ENCODE data around the gene DPM2.

GRCh38 chr9:127887792-127888191 is 49.9 kb downstream of the DPM2 start:
- TF ChIP-seq CTCF (IDR thresholded peaks at IDR 0.05; ENCODE audit: low read depth, low read length, poor library complexity, severe bottlenecking) (no peak), EZH2phosphoT487 (IDR thresholded peaks at IDR 0.05; ENCODE audit: borderline replicate concordance, low read length) (no peak)

All from DOHH2 (cell line).